HepG2 (cell line): ENCODE measurements around the gene FKBP9. TPM values are rescaled to one million over a fixed set of nuclear protein-coding genes. Genes with fewer than 3 reads are reported as not detected.
A peak's percentile ranks its signal among the peaks of the same experiment; 100 is the strongest.

ENCODE experiments used
- CEBPB ChIP-seq: IDR thresholded peaks from 2 replicates; pipeline ENCODE4 v1.6.1; 2011; ENCODE audit warnings: low read depth, low read length, improper control_type of control experiment, borderline replicate concordance
- CENPT ChIP-seq: sonication (generic); formaldehyde crosslinking; IDR thresholded peaks from 2 replicates; pipeline ENCODE4 v1.8.0; 2022; ENCODE audit warnings: low read depth, mild to moderate bottlenecking, moderate library complexity, missing genetic modification reagents
- DNMT1 ChIP-seq: sonication (generic); formaldehyde crosslinking; IDR thresholded peaks from 2 replicates; pipeline ENCODE4 v1.5.1; 2020; ENCODE audit warnings: mild to moderate bottlenecking, missing genetic modification reagents
- FLYWCH1 ChIP-seq: sonication (generic); formaldehyde crosslinking; IDR thresholded peaks from 2 replicates; pipeline ENCODE4 v1.8.1; 2023; ENCODE audit warnings: mild to moderate bottlenecking, missing genetic modification reagents
- MED1 ChIP-seq: sonication (generic); formaldehyde crosslinking; IDR thresholded peaks from 2 replicates; pipeline ENCODE4 v1.4.0; 2020; ENCODE audit warnings: missing genetic modification reagents
- MYNN ChIP-seq: sonication (generic); formaldehyde crosslinking; IDR thresholded peaks from 2 replicates; pipeline ENCODE4 v1.4.0; 2020; ENCODE audit warnings: mild to moderate bottlenecking, low read depth, missing genetic modification reagents
- PRMT3 ChIP-seq: sonication (generic); formaldehyde crosslinking; IDR thresholded peaks from 2 replicates; pipeline ENCODE4 v1.8.1; 2022; ENCODE audit warnings: low read depth, mild to moderate bottlenecking, moderate library complexity, missing genetic modification reagents, borderline replicate concordance
- RXRA ChIP-seq: sonication (generic); formaldehyde crosslinking; IDR thresholded peaks from 2 replicates; pipeline ENCODE4 v1.5.1; 2020; ENCODE audit warnings: missing genetic modification reagents
- TERF1 ChIP-seq: sonication (generic); formaldehyde crosslinking; IDR thresholded peaks from 2 replicates; pipeline ENCODE4 v1.8.0; 2022; ENCODE audit warnings: mild to moderate bottlenecking, missing genetic modification reagents, moderate library complexity
- TOE1 ChIP-seq: sonication (generic); formaldehyde crosslinking; IDR thresholded peaks from 2 replicates; pipeline ENCODE4 v1.4.0; 2020; ENCODE audit warnings: mild to moderate bottlenecking, missing genetic modification reagents
- XRCC5 ChIP-seq: fragments of 200-400 bp; formaldehyde crosslinking; optimal IDR thresholded peaks from 2 replicates; pipeline ENCODE3; 2017; ENCODE audit warnings: mild to moderate bottlenecking, low read length
- ZNF136 ChIP-seq: sonication (generic); formaldehyde crosslinking; IDR thresholded peaks from 2 replicates; pipeline ENCODE4 v1.8.1; 2022; ENCODE audit warnings: low read depth, mild to moderate bottlenecking, moderate library complexity, missing genetic modification reagents
- ZNF280B ChIP-seq: sonication (generic); formaldehyde crosslinking; IDR thresholded peaks from 2 replicates; pipeline ENCODE4 v1.5.0; 2020; ENCODE audit warnings: missing genetic modification reagents, mild to moderate bottlenecking, borderline replicate concordance
- ZNF3 ChIP-seq: IDR thresholded peaks from 2 replicates; pipeline ENCODE4 v1.7.0; 2017; ENCODE audit warnings: inconsistent platforms
- ZNF33B ChIP-seq: sonication (generic); formaldehyde crosslinking; IDR thresholded peaks from 2 replicates; pipeline ENCODE4 v1.5.1; 2020; ENCODE audit warnings: mild to moderate bottlenecking, missing genetic modification reagents
- ZNF577 ChIP-seq: sonication (generic); formaldehyde crosslinking; IDR thresholded peaks from 2 replicates; pipeline ENCODE4 v1.4.0; 2020; ENCODE audit warnings: mild to moderate bottlenecking, low read depth, missing genetic modification reagents, borderline replicate concordance
- polyA plus RNA-seq, 8 experiments: library from polyadenylated mRNA; depleted of rRNA in 3 of 8; stranded (reverse) in 7 of 8; unstranded in 1 of 8; fragments of >200 nt; fragmentation: Illumina TruSeq in 4 of 8; extraction: Trizol in 4 of 8; gene quantifications; 2 replicates each; pipeline versions ENCODE4 v1.2.1 to v1.2.3, GENCODE V29; 2011 to 2016; ENCODE audit warnings: low read depth in 4 of 8, missing spikeins in 1 of 8, mixed read lengths in 1 of 8; ENCODE audit not compliant: insufficient read depth in 1 of 8
- total RNA-seq, 5 experiments: library from RNA; depleted of rRNA; stranded (reverse); fragments of >200 nt; fragmentation: Illumina TruSeq; extraction: Trizol; gene quantifications; 2 replicates each; pipeline ENCODE4 v1.2.3, GENCODE V29; 2016; ENCODE audit warnings: low read depth in 1 of 5
- TF ChIP-seq, protein P1 (sequence below): sonication (generic); formaldehyde crosslinking; IDR thresholded peaks from 2 replicates; pipeline ENCODE4 v1.5.0; 2020; ENCODE audit warnings: missing genetic modification reagents
- TF ChIP-seq, protein P2 (sequence below): sonication (generic); formaldehyde crosslinking; IDR thresholded peaks from 2 replicates; pipeline ENCODE4 v1.5.0; 2020; ENCODE audit warnings: missing genetic modification reagents
- TF ChIP-seq, protein P3 (sequence below): sonication (generic); formaldehyde crosslinking; IDR thresholded peaks from 2 replicates; pipeline ENCODE4 v1.4.0; 2020; ENCODE audit warnings: missing genetic modification reagents, borderline replicate concordance

The FKBP9 gene
- total and polyA plus RNA-seq, 2 of the 13 experiments (the other 11 are each of a cell fraction or from before 2014, with no cell fraction given): 34.0 to 41.5 TPM

DNA sequence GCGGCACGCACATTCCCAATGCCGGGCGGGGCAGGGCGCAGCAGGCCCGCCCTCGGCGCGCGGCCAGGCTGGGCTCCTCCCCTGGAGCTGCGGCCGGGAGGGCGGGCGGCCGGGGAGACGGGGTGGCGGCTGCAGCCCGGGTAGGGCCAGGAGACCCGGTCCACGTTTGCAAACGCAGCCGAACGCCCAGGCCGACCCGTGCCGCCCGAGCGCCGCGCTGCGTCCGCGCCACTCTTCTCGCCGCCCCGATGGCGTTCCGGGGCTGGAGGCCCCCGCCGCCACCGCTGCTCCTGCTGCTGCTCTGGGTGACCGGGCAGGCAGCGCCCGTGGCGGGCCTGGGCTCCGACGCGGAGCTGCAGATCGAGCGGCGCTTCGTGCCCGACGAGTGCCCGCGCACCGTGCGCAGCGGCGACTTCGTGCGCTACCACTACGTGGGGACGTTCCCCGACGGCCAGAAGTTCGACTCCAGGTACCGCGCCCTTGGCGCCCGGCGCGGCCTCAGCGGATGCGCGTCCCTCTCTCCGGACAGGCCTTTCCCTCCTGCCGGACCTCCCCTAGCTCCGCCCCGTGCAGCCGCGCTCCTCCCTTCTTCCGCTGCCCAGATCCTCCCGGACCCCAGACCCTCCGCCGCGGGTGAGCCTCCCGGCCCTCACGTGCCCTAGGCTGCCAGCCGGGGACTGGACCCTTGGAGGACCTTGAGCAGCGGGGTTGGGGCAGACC is at the start of gene FKBP9 (continued):
- TF ChIP-seq, protein P1, sequence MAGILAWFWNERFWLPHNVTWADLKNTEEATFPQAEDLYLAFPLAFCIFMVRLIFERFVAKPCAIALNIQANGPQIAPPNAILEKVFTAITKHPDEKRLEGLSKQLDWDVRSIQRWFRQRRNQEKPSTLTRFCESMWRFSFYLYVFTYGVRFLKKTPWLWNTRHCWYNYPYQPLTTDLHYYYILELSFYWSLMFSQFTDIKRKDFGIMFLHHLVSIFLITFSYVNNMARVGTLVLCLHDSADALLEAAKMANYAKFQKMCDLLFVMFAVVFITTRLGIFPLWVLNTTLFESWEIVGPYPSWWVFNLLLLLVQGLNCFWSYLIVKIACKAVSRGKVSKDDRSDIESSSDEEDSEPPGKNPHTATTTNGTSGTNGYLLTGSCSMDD (CRISPR knock-in tag): no peak
- TF ChIP-seq RXRA (CRISPR knock-in tag) (peak; percentile 68), CEBPB (no peak), ZNF136 (CRISPR knock-in tag) (no peak), ZNF33B (peak; percentile 31; the same call in 1 of the 2 replicates), ZNF577 (CRISPR knock-in tag) (0 out of 2 replicates have a peak, but pooled peaks have one; percentile 26), MED1 (peak; percentile 53; the same call in 1 of the 2 replicates), ZNF3 (CRISPR knock-in tag) (no peak), ZNF280B (peak; percentile 75), TERF1 (CRISPR knock-in tag) (no peak), MYNN (CRISPR knock-in tag) (0 out of 2 replicates have a peak, but pooled peaks have one; percentile 22), CENPT (no peak; the same call in 1 of the 2 replicates), PRMT3 (CRISPR knock-in tag) (0 out of 2 replicates have a peak, but pooled peaks have one; percentile 81), DNMT1 (CRISPR knock-in tag) (peak; percentile 88; the same call in 1 of the 2 replicates), FLYWCH1 (CRISPR knock-in tag) (0 out of 2 replicates have a peak, but pooled peaks have one; percentile 22), TOE1 (CRISPR knock-in tag) (peak; percentile 4; the same call in 1 of the 2 replicates), XRCC5 (no peak)
- TF ChIP-seq, protein P2, sequence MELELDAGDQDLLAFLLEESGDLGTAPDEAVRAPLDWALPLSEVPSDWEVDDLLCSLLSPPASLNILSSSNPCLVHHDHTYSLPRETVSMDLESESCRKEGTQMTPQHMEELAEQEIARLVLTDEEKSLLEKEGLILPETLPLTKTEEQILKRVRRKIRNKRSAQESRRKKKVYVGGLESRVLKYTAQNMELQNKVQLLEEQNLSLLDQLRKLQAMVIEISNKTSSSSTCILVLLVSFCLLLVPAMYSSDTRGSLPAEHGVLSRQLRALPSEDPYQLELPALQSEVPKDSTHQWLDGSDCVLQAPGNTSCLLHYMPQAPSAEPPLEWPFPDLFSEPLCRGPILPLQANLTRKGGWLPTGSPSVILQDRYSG: no peak
- TF ChIP-seq, protein P3, sequence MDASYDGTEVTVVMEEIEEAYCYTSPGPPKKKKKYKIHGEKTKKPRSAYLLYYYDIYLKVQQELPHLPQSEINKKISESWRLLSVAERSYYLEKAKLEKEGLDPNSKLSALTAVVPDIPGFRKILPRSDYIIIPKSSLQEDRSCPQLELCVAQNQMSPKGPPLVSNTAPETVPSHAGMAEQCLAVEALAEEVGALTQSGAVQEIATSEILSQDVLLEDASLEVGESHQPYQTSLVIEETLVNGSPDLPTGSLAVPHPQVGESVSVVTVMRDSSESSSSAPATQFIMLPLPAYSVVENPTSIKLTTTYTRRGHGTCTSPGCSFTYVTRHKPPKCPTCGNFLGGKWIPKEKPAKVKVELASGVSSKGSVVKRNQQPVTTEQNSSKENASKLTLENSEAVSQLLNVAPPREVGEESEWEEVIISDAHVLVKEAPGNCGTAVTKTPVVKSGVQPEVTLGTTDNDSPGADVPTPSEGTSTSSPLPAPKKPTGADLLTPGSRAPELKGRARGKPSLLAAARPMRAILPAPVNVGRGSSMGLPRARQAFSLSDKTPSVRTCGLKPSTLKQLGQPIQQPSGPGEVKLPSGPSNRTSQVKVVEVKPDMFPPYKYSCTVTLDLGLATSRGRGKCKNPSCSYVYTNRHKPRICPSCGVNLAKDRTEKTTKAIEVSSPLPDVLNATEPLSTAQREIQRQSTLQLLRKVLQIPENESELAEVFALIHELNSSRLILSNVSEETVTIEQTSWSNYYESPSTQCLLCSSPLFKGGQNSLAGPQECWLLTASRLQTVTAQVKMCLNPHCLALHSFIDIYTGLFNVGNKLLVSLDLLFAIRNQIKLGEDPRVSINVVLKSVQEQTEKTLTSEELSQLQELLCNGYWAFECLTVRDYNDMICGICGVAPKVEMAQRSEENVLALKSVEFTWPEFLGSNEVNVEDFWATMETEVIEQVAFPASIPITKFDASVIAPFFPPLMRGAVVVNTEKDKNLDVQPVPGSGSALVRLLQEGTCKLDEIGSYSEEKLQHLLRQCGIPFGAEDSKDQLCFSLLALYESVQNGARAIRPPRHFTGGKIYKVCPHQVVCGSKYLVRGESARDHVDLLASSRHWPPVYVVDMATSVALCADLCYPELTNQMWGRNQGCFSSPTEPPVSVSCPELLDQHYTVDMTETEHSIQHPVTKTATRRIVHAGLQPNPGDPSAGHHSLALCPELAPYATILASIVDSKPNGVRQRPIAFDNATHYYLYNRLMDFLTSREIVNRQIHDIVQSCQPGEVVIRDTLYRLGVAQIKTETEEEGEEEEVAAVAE: peak; percentile 61; the same call in 1 of the 2 replicates
